Measurements from ENCODE around the gene CYB561D1.
"Not testable (repeated sequence)": the region's sequence is repeated elsewhere in the genome, so short reads cannot be mapped to it uniquely, and the experiment has no call there.

CYB561D1 gene, protein sequence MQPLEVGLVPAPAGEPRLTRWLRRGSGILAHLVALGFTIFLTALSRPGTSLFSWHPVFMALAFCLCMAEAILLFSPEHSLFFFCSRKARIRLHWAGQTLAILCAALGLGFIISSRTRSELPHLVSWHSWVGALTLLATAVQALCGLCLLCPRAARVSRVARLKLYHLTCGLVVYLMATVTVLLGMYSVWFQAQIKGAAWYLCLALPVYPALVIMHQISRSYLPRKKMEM
- 14.0 to 38.0 reads per million in 2 donors for total RNA-seq

DNA sequence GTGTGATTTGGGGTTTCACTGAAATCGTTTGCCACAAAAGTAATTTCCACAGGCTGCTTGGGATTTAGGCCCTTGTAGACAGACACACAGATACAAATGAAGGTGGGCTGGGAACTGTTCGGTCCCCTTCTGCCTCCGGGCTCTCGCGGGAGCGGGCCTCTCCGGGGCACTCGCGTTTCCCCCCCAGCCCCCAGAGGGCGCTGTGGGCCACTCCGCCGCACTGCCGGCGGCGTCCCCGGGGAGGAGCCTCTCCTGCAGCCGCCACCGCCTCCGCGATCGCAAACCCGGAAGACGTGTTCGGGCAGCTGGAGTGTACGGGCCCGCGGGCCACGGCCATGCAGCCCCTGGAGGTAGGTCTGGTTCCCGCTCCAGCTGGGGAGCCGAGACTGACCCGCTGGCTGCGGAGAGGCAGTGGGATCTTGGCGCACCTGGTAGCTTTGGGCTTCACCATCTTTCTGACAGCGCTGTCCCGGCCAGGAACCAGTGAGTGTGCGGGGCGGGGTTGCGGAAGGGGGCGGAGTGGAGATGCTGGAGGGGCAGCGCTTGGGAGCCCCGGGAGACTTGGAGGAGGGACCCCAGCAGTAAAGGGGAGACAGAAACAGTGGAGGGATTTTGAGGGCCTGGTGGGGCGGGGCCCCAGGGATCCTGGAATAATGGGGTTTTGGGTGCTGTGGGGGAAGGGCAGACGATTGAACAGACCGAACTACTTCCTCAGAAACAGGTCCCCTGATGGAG is at the start of gene CYB561D1:
Gene CYB561D1 (plus strand): TSS at position 290 of the 735 bp plus-strand sequence. CDS start 46 bp downstream, at position 336.
- DNase-seq = peak; percentile 83 to 90 (median 85)

DNA sequence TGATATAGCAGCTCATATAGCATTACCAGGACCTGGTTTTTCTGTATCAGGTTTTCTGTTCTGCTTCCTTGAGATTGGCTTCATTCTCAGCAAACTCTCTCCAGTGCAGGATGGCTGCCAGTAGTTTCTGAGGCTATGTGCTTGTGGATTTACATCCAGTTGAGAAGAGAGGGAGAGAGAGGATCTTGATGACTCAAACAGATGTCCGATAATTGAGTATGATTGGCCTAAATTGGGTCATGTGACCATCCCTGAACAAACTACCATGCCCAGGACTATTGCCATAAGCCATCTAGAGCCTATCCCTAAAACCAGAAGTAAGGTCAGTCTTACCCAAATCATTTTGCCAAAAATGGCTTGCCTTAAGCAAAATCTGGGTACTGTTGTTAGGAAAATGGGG is 49.5 kb upstream of the CYB561D1 start:
- no peak for DNase-seq

DNA sequence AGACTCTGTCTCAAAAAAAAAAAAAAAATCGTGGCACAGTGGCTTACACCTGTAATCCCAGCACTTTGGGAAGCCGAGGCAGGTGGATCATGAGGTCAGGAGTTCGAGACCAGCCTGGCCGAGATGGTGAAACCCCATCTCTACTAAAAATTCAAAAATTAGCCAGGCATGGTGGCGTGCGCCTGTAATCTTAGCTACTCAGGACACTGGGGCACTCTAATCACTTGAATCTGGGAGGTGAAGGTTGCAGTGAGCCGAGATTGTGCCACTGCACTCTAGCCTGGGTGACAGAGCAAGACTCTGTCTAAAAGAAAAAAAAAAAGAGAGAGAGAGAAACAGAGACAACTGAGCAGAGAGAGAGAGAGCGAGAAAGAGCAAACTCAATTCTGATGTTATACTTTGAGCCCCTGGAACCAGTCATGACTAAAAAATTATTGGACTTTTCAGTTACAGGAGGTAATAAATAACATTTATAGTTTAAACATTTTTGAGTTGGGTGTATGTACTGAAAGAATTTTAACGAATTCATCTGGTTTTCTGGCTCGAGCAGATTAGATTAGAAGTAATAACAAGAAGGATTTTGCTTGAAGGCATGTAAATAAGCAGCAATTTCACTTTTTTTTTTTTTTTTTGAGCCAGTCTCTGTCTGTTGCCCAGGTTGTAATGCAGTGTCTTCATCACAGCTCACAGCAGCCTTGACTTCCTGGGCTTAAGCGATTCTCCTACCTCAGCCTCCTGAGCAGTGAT is 47.8 kb upstream of the CYB561D1 start:
- not testable (repeated sequence) for DNase-seq

DNA sequence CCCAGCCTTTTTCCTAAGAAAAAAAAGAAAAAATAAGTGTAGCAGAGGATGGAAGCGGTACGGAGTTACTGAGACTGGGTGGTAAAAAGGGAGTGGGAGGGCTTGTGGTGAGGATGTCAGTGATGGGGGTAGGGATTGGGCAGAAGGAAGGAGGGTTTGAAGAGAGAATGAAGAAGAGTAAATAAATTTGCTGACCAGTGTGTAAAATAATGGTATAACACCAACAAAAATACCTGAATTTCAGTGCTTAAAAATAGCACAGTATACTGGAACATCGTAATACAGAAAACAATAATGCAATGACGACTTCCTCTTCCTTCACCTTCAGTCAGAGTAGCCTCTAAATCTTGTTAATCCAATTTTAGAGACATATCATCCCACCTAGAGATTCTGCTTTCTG is 46.4 kb upstream of the CYB561D1 start:
- DNase-seq = no peak

DNA sequence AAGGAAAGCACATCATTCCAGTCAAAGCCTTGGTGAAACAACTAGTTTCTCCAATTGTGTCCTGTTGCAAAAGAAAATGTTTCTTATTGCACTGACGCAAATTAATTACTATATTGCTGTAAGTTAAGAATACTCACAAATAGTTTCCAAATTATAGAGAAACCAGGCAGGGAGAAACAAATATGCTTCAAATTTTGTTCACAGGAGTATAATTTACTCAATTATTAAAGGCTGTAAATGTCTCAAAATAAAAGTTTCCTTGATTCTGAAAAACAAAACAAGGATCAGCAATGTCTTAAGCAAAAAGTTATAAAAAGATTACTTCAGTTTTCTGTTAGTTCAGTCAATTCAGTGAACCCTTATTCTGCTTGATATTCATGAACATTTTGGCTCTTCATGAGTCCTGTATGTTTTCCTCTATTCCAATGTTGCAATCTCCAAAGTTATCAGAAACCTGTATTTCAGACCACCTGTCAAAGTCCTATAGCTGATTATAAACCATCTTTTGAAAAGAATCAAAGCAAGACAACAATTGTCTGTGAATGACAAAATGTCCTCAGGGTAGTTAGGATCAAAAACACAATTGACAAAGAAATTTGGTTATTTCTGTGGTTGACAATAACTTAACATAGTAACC is 39.3 kb upstream of the CYB561D1 start:
- DNase-seq = no peak

DNA sequence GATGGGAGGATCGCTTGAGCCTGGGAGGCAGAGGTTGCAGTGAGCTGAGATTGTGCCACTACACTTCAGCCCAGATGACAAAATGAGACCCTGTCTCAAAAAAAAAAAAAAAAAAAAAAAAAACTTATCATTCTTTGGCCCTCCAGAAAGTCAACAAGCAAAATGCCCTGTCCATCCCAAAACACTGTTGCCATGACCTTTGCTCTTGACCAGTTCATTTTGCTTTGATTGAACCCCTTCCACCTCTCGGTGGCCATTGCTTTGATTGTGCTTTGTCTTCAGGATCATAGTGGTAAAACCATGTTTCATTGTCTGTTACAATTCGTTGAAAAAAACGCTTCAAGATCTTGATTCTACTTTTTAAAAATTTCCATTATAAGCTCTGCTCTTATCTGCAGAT is 36.1 kb upstream of the CYB561D1 start:
- no peak for DNase-seq

DNA sequence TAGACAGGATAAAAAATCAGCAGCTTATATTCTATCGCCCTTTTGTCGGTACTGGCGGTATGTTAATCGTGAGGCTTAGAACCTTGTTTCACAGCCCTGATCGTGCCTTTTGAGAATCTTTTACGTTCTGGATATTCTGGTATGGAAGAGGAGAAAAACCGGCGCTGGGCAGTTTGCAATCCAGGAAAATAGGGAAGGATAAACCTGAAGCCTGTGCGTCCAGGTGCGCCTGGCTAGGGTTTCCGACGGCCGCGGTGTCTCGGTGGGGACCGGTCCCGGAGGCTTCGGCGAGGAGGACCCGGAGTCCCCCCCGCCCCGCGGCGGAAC is 27.8 kb upstream of the CYB561D1 start:
- DNase-seq = no peak

DNA sequence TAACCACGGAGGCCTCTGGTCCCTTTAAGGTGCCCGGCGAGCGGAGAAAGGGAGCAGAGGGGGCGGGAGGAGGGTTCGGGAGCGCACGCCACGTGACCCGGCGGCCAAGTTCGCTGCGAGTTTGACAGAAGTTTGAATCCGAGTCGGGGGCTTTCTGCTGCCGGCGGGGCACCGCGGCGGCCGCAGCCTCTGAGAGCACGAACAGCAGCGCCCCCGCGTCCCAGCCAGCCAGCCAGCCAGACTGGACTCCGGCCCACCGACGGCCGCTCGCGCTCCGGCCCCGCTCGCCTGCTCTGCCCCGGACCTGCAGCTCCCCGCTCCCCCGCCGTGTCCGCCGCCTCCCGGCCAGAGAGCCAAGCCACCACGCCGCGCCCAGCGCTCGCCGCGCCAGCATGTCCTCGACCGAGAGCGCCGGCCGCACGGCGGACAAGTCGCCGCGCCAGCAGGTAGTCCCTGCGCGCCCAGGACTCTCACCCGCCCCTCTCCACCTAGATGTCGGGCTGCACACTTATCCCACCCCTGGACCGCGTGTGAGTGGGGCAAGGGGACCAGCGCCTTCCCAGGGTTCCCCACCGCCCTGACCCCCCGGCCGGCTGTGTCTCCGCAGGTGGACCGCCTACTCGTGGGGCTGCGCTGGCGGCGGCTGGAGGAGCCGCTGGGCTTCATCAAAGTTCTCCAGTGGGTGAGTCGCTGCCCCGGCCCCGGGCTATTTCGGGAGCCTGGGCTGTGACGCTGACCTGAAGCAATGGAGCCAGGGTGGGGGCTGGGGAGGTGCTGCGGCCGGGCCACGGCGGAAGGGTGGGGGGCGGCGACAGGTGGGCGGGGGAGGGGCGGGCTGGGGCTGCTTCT is 27.2 kb upstream of the CYB561D1 start, which contains the start of gene SYPL2:
Gene SYPL2 (plus strand): TSS at position 95 of the 849 bp plus-strand sequence. CDS start 298 bp downstream, at position 393.
- DNase-seq = peak in 1 of 5 experiments; percentile 13

DNA sequence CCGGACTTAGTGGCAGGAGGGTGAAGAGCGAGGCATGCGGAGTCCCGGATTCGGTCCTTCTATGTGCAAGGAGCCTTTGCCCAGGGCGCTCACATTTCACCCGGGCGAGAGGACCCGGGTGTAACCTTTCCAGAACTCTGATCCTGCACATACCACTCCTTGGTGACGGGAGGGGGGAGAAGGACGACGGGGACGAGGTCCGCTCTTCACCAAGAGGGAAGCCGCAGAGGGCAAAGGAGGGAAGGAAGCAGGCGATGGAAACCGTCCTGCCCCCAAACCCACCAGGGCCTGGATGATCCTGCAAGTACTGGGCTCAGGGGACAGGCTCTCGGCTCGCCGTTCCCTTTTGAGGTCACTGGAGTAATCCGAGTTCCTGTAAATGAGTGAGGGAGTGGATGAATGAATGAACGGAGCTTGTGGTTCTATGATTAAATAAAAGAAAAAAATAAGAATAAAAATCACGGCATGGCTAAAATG is 26.6 kb upstream of the CYB561D1 start:
- no peak for DNase-seq

DNA sequence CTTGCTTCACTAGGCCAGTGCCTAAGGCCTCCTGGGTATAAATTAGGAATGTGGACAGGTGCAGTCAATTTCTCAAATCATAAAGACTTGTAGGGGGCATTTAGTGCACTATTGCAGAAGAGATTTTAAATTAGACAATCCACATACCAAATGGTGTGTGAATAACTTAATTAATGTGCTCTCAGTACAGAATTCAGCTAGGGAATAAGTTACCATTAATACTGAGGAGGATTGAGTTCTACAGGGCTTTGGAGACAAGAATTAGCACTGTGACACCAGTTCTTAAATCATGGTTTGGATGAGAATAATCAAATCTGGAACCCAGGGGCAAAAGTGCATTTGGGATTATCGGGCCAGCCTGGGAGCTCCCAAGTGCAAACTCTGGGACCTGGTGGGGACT is 25.8 kb upstream of the CYB561D1 start:
- no peak for DNase-seq

DNA sequence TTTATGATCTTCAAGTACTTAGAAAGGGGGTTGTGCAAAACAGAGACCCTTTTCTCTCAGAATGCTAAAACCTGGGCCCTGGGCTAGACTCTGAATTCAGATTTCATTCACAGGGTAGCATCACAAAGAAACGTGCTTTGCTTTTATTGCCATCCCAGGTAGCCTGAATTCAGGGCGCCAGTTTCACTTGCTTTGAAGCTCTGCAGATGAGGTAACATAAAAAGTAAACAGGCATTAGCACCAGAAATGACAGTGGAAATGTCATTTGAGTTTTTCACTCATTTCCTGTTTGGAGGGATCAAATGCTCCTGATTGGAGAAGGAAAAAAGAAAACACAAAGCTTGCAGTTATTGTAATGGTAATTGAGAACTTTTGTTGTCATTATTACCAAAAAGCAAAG is 25.0 kb upstream of the CYB561D1 start:
- DNase-seq = no peak

DNA sequence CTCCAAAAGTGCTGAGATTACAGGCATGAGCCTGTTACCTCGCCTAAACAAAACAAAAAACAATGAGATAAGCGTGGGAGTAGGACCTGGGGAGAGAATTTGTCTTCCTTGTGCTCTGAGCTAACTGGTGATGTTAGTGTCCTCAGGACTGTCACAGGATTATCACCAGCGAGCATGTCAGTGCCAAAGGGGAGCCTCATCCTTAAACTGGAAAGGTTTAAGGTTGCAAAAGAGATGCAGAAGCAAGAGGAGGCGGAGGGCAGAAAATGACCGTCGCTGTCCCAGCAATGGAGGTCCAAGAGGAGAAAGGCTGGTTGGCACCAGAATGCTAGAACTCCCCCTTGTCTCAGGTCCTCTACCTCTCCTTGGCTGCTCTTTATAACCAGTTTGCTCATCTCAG is 23.6 kb upstream of the CYB561D1 start:
- DNase-seq = no peak

DNA sequence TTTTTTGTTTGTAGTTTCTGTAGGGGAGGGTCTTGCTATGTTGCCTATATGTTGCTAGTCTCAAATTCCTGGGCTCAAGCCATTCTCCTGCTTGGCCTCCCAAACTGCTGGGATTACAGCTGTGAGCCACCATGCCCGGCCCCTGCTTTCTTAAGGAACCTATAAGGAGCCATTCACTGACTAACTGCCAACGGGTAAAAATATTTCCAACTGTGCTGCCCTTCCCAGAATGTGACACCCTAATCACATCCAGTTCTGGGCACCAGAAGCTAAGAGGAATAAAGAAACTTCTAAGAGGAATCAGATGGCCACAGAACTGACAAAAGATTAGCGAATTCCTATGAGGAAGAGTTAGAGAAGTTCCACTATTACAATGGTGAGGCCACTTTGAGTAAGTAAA is 21.1 kb upstream of the CYB561D1 start:
- DNase-seq = no peak

DNA sequence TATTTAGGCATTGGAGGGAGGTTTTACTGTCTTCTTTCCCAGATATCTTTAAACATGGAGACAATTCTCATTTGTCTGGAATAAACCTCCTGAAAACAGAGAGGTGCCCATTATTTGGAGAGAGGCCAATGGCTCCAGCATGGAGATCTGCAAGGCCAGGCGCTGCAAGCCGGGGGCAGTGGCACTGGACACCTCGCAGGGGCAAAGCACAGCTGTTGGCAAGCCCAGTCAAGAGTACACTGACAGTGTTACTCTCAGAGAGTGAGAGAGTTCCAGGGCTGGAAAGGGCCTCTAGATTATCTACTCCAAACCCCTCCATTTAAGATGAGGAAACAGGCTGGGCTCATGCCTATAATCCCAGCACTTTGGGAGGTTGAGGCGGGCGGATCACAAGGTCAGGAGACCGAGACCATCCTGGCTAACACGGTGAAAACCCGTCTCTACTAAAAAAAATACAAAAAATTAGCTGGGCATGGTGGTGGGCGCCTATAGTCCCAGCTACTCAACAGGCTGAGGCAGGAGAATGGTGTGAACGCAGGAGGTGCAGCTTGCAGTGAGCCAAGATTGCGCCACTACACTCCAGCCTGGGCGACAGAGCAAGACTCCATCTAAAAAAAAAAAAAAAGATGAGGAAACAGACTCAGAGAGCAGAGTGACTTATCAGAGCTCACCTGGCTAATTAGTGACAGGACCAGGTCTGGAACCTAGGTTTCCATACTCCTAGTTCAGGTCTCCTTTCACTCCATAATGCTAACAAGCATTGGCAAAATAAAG is 20.4 kb upstream of the CYB561D1 start:
- DNase-seq = not testable (repeated sequence)

DNA sequence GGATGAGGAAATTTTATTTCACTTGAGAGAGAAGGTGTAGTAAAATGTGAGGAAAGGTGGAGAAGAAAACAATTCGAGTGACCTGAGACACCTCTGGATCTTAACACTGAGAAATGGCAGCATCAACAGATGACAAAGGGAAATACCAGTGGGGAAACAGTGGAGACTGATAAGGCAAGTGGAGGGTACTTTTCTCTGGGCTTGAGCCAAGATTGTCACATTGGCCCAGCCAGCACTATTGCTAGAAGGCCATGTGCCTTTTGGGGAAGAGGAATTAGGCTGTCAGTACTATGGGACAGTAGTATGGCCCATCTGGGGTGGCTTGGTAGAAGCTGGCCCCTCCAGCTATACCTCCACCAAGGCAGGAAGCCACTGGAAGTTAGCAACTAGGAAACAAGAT is 19.2 kb upstream of the CYB561D1 start:
- no peak for DNase-seq

DNA sequence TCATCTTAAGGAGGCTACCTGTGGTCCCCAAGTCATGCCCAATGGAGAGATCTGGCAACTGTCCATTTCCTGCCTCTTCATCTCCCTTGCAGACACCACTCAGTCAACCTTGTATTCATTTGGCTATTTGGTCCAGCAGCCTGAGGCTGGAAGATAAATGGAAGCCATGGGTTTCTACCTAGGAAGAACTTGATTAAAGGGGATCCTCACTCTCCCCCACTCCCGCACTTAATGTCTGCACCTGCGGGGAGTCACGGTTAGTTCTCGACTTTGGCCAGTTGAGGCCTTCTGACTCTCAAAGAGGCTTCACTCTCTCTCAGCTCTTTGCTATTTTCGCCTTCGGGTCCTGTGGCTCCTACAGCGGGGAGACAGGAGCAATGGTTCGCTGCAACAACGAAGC is 18.6 kb upstream of the CYB561D1 start:
- DNase-seq = no peak

DNA sequence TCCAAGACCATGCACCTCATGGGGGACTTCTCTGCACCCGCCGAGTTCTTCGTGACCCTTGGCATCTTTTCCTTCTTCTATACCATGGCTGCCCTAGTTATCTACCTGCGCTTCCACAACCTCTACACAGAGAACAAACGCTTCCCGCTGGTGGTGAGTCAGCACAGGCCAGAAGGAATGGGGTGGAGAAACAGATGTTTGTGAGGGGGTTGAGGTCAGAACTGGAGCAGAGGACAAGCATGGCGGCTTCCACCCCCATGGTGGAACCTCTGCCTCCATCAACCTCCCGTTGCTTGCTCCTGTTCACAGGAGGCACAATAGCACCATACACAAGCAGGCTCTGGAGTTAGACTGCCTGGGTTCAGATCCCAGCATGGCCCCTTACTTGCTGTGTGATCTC is 17.1 kb upstream of the CYB561D1 start:
- DNase-seq = no peak

DNA sequence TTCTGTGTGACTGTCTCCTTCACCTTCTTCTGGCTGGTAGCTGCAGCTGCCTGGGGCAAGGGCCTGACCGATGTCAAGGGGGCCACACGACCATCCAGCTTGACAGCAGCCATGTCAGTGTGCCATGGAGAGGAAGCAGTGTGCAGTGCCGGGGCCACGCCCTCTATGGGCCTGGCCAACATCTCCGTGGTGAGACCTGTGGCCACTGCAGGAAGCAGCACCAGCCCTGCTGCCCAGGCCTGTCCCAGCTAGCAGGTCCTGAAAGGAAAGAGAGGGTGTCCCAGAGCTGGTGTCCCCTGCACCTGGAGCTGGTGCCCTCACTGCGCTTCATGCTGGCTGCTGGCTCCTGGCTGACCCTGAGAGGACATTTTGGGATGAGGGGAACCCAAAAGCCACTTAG is 16.1 kb upstream of the CYB561D1 start:
- DNase-seq = no peak

DNA sequence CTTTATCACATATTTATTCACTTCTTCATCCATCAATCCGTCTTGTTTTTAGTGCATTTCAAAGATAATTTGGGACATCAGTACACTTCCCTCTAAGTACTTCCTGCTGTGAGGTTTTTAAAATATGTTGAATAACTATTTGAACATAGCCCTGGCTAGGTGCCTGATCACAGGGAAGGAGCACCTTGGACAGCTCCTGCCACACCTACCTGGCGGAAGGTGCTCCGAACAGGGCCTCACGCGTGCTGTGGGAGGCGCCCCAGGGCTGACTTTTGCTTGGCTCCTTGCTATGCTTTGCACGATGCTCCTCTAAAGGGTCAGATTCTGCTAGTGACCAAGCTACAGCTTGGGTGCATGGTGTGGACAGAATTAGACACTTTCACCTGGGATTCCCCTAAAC is 15.1 kb upstream of the CYB561D1 start:
- peak in 1 of 5 experiments; percentile 51 for DNase-seq

DNA sequence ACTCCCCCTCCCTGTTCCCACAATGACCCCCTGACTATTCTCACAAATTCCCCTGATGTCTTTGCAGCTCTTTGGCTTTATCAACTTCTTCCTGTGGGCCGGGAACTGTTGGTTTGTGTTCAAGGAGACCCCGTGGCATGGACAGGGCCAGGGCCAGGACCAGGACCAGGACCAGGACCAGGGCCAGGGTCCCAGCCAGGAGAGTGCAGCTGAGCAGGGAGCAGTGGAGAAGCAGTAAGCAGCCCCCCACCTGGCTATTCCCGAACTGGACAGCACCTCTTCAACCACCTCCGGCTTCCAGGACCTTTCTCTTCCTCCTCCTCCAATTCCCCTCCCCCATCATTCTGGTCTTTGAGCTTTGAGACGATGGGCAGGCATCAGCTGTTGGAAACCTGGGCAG is 14.6 kb upstream of the CYB561D1 start:
- no peak for DNase-seq

DNA sequence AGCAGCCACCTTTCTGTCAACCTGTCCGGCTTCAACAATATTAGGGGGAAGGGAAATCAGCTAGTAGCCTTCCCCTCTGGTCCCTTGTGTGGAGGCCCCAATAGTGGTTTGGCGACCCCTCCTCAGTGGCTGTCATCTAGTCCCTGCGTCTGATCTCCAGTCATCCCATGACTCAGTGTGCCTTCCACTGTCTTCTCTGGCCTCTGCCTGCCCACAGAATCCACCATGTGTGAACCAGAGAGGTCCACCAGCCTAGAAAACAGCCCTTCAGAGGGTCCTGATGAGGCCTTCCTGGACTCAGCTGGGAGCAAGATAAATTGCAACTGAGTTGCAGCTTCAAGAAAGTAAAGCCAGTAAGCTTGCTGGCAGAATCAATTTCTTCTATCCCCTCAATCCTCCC is 14.0 kb upstream of the CYB561D1 start:
- DNase-seq = no peak
